ENCODE results near the gene PUS1.
"Not testable (repeated sequence)": the region's sequence is repeated elsewhere in the genome, so short reads cannot be mapped to it uniquely, and the experiment has no call there.

DNA sequence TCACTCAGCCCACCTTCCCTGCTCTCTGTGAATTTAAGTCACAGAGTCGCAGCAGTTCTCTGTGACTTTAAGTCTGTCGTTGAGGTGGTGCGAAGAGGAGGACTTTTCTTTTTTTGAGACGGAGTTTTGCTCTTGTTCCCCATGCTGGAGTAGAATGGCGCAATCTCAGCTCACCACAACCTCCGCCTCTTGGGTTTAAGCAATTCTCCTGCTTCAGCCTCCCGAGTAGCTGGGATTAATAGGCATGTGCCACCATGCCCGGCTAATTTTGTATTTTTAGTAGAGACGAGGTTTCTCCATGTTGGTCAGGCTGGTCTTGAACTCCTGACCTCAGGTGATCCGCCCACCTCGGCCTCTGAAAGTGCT is 56.4 kb downstream of the PUS1 start:
- not testable (repeated sequence) for TF ChIP-seq ZC3H10 (CRISPR knock-in tag; IDR thresholded peaks at IDR 0.05); TCF4 (CRISPR knock-in tag; IDR thresholded peaks at IDR 0.05; ENCODE audit: borderline replicate concordance); GLIS3 (CRISPR knock-in tag; IDR thresholded peaks at IDR 0.05); RARB (CRISPR knock-in tag; IDR thresholded peaks at IDR 0.05); OSR1 (CRISPR knock-in tag; IDR thresholded peaks at IDR 0.05); ZFP30 (CRISPR knock-in tag; IDR thresholded peaks at IDR 0.05); SNAI2 (CRISPR knock-in tag; IDR thresholded peaks at IDR 0.05); ARNTL (CRISPR knock-in tag; IDR thresholded peaks at IDR 0.05; ENCODE audit: borderline replicate concordance, low read depth); PPARA (CRISPR knock-in tag; IDR thresholded peaks at IDR 0.05; ENCODE audit: borderline replicate concordance); ISL1 (CRISPR knock-in tag; IDR thresholded peaks at IDR 0.05)
- TF ChIP-seq, protein P1, sequence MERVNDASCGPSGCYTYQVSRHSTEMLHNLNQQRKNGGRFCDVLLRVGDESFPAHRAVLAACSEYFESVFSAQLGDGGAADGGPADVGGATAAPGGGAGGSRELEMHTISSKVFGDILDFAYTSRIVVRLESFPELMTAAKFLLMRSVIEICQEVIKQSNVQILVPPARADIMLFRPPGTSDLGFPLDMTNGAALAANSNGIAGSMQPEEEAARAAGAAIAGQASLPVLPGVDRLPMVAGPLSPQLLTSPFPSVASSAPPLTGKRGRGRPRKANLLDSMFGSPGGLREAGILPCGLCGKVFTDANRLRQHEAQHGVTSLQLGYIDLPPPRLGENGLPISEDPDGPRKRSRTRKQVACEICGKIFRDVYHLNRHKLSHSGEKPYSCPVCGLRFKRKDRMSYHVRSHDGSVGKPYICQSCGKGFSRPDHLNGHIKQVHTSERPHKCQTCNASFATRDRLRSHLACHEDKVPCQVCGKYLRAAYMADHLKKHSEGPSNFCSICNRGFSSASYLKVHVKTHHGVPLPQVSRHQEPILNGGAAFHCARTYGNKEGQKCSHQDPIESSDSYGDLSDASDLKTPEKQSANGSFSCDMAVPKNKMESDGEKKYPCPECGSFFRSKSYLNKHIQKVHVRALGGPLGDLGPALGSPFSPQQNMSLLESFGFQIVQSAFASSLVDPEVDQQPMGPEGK (CRISPR knock-in tag; IDR thresholded peaks at IDR 0.05; ENCODE audit: borderline replicate concordance): not testable (repeated sequence)
- TF ChIP-seq, protein P2, sequence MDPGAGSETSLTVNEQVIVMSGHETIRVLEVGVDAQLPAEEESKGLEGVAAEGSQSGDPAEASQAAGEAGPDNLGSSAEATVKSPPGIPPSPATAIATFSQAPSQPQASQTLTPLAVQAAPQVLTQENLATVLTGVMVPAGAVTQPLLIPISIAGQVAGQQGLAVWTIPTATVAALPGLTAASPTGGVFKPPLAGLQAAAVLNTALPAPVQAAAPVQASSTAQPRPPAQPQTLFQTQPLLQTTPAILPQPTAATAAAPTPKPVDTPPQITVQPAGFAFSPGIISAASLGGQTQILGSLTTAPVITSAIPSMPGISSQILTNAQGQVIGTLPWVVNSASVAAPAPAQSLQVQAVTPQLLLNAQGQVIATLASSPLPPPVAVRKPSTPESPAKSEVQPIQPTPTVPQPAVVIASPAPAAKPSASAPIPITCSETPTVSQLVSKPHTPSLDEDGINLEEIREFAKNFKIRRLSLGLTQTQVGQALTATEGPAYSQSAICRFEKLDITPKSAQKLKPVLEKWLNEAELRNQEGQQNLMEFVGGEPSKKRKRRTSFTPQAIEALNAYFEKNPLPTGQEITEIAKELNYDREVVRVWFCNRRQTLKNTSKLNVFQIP (CRISPR knock-in tag; IDR thresholded peaks at IDR 0.05; ENCODE audit: borderline replicate concordance, low read depth): not testable (repeated sequence)
- TF ChIP-seq, protein P3, sequence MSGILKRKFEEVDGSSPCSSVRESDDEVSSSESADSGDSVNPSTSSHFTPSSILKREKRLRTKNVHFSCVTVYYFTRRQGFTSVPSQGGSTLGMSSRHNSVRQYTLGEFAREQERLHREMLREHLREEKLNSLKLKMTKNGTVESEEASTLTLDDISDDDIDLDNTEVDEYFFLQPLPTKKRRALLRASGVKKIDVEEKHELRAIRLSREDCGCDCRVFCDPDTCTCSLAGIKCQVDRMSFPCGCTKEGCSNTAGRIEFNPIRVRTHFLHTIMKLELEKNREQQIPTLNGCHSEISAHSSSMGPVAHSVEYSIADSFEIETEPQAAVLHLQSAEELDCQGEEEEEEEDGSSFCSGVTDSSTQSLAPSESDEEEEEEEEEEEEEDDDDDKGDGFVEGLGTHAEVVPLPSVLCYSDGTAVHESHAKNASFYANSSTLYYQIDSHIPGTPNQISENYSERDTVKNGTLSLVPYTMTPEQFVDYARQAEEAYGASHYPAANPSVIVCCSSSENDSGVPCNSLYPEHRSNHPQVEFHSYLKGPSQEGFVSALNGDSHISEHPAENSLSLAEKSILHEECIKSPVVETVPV (CRISPR knock-in tag; IDR thresholded peaks at IDR 0.05): not testable (repeated sequence)
- TF ChIP-seq, protein P4, sequence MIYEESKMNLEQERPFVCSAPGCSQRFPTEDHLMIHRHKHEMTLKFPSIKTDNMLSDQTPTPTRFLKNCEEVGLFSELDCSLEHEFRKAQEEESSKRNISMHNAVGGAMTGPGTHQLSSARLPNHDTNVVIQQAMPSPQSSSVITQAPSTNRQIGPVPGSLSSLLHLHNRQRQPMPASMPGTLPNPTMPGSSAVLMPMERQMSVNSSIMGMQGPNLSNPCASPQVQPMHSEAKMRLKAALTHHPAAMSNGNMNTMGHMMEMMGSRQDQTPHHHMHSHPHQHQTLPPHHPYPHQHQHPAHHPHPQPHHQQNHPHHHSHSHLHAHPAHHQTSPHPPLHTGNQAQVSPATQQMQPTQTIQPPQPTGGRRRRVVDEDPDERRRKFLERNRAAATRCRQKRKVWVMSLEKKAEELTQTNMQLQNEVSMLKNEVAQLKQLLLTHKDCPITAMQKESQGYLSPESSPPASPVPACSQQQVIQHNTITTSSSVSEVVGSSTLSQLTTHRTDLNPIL (CRISPR knock-in tag; IDR thresholded peaks at IDR 0.05; ENCODE audit: low read depth): not testable (repeated sequence)
